A549 treated with CORT108297 at 1 μM for 4 hours (cell line): ENCODE data around the gene SCUBE3. TPM values are rescaled to one million over a fixed set of nuclear protein-coding genes. Genes with fewer than 3 reads are reported as not detected.

ENCODE experiments used
- total RNA-seq: library from RNA; stranded (reverse); fragments of 200-300 nt; extraction: Qiagen RNA extraction; gene quantifications from 5 replicates; pipeline ENCODE4 v1.2.3, GENCODE V29; 2022

The SCUBE3 gene
- total RNA-seq, result 0.03 to 0.07 TPM (median 0.06 TPM) in 5 replicates

GRCh38 chr6:35213824-35214756 lies at the start of gene SCUBE3:
TSS of gene SCUBE3 (plus strand) at chr6:35213956. CDS start at chr6:35214419, 463 bp downstream.

GRCh38 chr6:35259194-35259947 lies 45.6 kb downstream of the SCUBE3 start, which contains the start of gene ZNF76:
TSS of gene ZNF76 (plus strand) at chr6:35259735. CDS start at chr6:35281152, 21,417 bp downstream.

GRCh38 chr6:35297601-35298481 lies 84.1 kb downstream of the SCUBE3 start, which contains the start of gene DEF6:
TSS of gene DEF6 (plus strand) at chr6:35297818. CDS start at chr6:35297857, 39 bp downstream.

Other genes with a start within 250 kb of the SCUBE3 start
- not detected in 5 replicates for gene TCP11, start 72.6 kb upstream of the SCUBE3 start, total RNA-seq
- gene ZNF76, start 45.8 kb downstream of the SCUBE3 start, total RNA-seq, result 7.1 to 11.3 TPM (median 10.6 TPM) in 5 replicates
- 0.03 to 0.07 TPM (median 0.06 TPM) in 3 of 5 replicates, not detected in the others for gene DEF6, start 83.9 kb downstream of the SCUBE3 start, total RNA-seq
- 4.8 to 6.9 TPM (median 6.3 TPM) in 5 replicates for gene PPARD, start 128.6 kb downstream of the SCUBE3 start, total RNA-seq
- 2.8 to 3.5 TPM (median 3.3 TPM) in 5 replicates for gene FANCE, start 238.4 kb downstream of the SCUBE3 start, total RNA-seq